IPS DF 19.7 (cell line): ENCODE measurements around the gene SPRY1.

Experiments
- DNase-seq: peaks from one replicate; pipeline ENCODE4 v3.0.0-alpha.2; 2013; ENCODE audit warnings: low read depth, low spot score

The SPRY1 gene

GRCh38 chr4:123409334-123409733, 12.7 kb downstream of the SPRY1 start:
- DNase-seq: no peak

GRCh38 chr4:123411514-123411913, 14.9 kb downstream of the SPRY1 start:
- no peak for DNase-seq

- DNase-seq: no peak
These were observed 15.5 kb downstream of the SPRY1 start for GRCh38 chr4:123412091-123412505.

GRCh38 chr4:123412700-123413512, 16.3 kb downstream of the SPRY1 start:
- no peak for DNase-seq

GRCh38 chr4:123415576-123415975, 19.0 kb downstream of the SPRY1 start:
- DNase-seq: no peak

- no peak for DNase-seq
These were observed 19.4 kb downstream of the SPRY1 start for GRCh38 chr4:123415977-123416376.

- DNase-seq: no peak
These were observed 21.2 kb downstream of the SPRY1 start for GRCh38 chr4:123417813-123418212.

GRCh38 chr4:123418351-123418931, 21.8 kb downstream of the SPRY1 start:
- DNase-seq: peak; percentile 89

GRCh38 chr4:123419885-123420755, 23.5 kb downstream of the SPRY1 start:
- no peak for DNase-seq

- no peak for DNase-seq
These were observed 24.8 kb downstream of the SPRY1 start for GRCh38 chr4:123421227-123421936.

- no peak for DNase-seq
These were observed 25.6 kb downstream of the SPRY1 start for GRCh38 chr4:123421937-123422781.

GRCh38 chr4:123423819-123424218, 27.2 kb downstream of the SPRY1 start:
- no peak for DNase-seq

GRCh38 chr4:123427951-123428350, 31.4 kb downstream of the SPRY1 start:
- DNase-seq: no peak

GRCh38 chr4:123430031-123430430, 33.4 kb downstream of the SPRY1 start:
- DNase-seq: no peak

- no peak for DNase-seq
These were observed 33.9 kb downstream of the SPRY1 start for GRCh38 chr4:123430501-123430900.

- DNase-seq: no peak
These were observed 37.0 kb downstream of the SPRY1 start for GRCh38 chr4:123433573-123433972.

- no peak for DNase-seq
These were observed 37.4 kb downstream of the SPRY1 start for GRCh38 chr4:123433976-123434375.

- DNase-seq: no peak
These were observed 38.9 kb downstream of the SPRY1 start for GRCh38 chr4:123435246-123436113.

- DNase-seq: no peak
These were observed 41.4 kb downstream of the SPRY1 start for GRCh38 chr4:123438031-123438430.
